GM18867 (cell line): ENCODE results near the gene CLSTN3.
"Not testable (repeated sequence)": the region's sequence is repeated elsewhere in the genome, so short reads cannot be mapped to it uniquely, and the experiment has no call there.

Experiments used
- ATAC-seq: cut with Tn5 transposase; IDR thresholded peaks from one replicate; pipeline ENCODE4 v1.9.1; 2021; ENCODE audit warnings: mild to moderate bottlenecking, moderate library complexity; ENCODE audit not compliant: unreplicated experiment

The CLSTN3 gene

DNA sequence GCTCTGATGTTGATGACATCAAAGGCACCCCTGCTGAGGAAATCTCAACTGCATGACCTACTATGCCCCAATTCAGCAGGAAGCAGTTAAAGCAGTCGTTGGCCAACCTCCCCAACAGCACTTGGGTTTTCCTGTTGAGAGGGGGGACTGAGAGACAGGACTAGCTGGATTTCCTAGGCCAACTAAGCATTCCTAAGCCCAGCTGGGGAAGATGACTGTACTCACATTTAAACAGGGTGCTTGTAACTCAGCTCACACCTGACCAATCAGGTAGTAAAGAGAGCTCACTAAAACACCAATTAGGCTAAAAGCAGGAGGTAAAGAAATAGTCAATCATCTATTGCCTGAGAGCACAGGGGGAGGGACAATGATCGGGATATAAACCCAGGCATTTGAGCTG, 55.9 kb downstream of the CLSTN3 start:
- not testable (repeated sequence) for ATAC-seq

DNA sequence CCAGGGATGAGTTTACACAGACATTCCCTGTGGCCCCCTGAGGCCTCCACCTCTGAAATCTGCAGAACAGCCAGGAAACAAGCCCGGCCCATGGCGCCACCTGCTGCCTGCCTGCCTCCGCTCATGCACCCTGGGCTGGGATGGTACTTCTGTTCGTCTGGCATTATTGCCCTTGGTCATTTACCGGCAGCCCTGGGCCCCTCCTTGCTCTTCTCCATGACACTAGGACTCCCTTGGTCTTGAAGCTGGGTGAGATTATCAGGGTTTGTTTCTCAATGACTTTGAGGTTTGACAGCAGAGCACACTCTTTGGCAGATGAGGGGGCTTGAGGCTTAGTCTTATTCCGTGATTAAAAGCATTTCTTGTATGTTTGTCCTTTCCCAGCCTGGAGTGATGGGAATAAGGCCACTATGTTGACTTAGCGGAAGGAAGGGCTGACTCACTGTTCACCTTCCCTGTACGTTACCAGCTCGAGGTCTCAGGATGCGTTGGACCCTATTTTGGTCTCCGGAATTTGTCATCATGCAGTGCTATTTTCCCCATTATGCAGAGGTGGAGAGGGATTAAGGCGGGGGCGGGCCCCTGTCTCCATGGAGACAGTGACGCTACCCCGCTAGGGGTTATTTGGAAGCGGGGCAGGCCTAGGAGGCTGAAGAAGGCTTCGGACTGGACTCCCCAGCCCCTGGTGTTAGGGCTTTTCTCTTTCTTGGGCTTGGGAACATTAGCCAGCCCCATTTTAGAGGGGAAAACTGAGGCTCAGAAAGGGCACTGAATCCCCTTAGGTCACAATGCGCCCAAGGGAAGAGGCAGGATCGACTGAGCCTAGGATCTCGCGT, 58.6 kb downstream of the CLSTN3 start:
- peak; percentile 39 for ATAC-seq

DNA sequence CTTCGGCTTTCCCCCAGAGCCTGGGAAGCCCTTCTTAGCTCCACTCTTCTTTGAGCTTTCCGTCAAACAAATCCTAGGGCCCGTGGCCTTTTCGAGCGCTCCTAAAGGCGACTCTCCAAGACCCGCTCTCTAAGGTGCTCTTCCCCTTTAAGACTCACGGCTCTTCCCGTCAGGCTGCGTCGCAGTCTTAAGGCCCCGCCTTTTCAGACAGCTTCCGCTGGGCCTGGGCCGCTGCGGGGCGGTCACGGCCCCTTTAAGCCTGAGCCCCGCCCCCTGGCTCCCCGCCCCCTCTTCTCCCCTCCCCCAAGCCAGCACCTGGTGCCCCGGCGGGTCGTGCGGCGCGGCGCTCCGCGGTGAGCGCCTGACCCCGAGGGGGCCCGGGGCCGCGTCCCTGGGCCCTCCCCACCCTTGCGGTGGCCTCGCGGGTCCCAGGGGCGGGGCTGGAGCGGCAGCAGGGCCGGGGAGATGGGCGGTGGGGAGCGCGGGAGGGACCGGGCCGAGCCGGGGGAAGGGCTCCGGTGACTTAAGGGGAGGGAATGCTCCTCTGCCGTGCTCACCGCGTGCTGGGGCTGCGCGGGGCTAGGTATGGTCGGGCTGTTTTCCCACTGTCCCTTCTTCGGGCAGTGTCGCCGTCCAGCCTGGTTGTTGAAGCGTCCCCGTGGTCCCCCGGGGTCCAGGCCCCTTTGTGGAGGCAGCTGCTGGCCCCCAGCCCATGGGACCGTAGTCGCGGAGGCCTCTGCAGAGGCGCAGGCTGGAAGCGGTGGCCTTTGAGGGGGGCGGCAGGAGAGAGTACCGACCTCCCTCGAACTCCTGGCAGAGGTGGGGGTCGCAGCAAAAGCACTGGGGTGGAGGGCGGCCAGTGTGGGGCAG, 59.5 kb downstream of the CLSTN3 start, which contains the start of gene PEX5:
PEX5 (plus strand) TSS at position 289 of the 870 bp plus-strand sequence. CDS start 692 bp downstream, outside the sequence.
- ATAC-seq = peak; percentile 95

DNA sequence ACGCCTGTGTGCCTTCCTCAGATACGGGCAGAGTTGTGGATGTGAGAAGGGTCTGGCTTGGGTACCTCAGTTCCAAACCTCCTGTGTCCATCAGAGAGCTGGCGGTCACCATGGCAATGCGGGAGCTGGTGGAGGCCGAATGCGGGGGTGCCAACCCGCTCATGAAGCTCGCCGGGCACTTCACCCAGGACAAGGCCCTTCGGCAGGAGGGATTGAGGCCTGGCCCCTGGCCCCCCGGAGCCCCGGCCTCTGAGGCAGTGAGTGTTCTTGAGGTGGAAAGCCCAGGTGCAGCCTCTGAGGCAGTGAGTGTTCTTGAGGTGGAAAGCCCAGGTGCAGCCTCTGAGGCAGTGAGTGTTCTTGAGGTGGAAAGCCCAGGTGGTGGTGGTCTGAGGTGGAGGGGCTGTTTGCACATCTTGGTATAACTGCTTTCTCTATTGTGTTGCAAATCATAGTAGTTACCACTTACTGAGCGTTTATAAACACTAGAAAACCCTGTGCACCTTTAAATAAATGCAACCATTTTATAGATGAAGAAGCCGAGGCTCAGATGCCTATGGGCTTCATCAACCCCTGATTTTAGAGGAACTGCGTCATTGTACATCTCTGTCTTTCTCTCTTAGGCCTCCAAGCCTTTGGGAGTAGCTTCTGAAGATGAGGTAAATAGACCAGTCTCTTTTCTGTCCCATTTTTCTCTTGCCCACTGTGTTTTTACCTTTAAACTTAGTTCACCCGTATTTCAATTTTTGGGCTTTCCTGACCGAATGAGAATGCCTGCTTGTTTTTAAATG, 60.3 kb downstream of the CLSTN3 start:
- ATAC-seq = no peak

DNA sequence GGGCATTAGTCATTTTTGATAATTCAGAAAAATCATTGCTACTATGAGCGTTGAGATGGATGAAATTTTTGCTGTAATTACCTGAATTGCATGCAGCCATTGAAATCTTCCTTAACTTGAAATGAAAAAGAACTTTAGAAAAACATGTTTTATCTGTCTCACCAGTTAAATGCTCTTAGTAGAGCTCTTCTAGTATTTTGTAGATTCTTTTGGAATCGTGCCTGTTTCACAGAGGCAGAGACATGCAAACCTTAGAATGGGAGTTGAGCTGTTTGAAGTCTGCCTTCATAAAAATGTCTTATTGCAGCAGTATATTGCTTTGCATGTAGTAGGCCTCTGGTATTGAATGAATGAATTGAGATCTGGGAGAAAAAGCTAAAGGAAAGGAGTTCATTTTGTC, 63.5 kb downstream of the CLSTN3 start:
- ATAC-seq = no peak

DNA sequence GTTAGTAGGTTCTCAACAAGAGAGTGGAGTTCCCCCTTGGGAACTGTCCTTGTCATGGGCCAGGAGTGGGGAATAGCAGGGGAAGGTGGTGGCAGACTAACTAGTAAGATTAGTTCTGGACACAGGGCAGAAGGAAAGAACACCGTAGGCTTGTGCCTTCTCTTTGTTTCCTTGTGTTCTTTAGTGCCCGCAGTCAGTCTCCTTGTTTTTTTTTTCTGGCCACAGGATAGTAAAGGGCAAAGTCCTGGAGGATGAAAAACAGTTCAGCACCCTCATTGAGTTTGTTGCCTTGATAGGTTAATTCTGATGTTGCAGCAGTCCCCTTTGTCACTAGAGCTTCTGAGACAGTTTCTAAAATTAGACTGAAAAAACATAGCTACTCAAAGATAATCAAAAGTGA, 67.7 kb downstream of the CLSTN3 start:
- ATAC-seq = no peak

DNA sequence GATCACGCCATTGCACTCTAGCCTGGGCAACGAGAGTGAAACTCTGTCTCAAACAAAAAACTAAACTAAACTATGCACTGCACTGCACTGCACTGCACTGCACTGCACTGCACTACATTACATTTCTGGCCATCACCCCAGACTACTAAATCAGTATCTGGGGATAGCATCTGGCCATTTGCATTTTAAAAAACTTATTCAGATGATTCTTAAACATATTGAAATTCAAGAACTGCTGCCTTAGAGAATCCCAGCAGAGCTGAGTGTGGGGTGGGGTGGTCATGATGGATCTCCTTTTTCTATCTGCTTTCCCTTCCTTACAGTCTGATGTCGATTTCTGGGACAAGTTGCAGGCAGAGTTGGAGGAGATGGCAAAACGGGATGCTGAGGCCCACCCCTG, 72.9 kb downstream of the CLSTN3 start:
- no peak for ATAC-seq

DNA sequence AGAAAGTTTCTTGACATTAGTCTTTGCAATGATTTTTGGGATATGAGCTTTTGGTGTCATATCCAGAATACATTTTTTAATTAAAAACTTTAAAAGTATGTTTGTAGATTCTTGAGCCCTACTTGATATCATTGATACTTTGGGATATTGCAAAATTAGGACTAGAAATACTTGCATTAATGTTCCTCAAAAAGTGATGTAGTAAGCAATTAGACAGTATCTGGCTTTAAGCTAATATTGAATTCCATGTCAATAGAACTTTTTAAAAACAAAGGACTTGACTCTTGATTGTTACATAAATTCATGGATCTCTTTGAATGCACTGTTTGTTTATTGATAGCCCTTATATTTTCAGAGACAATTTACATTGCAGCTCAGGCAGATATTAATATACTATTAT, 74.9 kb downstream of the CLSTN3 start:
- ATAC-seq = no peak

DNA sequence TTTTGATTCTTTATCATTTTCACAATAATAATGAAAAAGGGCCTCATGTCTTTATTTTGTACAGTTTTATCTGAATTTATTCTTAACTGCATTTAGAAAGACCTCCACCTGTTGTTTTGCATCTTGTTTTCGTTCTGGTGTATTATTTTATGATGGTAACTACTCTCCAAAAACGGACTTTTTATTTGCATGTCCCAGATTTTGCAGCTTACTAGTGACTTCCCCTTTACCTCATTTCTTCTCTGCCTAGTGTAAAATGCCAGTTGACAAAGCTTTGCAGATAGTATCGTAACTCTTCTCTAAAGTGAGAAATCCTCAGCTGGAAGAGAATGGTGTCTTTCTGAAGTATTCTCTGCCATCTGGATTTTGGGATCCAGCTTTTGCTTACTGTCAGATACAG, 76.5 kb downstream of the CLSTN3 start:
- no peak for ATAC-seq

DNA sequence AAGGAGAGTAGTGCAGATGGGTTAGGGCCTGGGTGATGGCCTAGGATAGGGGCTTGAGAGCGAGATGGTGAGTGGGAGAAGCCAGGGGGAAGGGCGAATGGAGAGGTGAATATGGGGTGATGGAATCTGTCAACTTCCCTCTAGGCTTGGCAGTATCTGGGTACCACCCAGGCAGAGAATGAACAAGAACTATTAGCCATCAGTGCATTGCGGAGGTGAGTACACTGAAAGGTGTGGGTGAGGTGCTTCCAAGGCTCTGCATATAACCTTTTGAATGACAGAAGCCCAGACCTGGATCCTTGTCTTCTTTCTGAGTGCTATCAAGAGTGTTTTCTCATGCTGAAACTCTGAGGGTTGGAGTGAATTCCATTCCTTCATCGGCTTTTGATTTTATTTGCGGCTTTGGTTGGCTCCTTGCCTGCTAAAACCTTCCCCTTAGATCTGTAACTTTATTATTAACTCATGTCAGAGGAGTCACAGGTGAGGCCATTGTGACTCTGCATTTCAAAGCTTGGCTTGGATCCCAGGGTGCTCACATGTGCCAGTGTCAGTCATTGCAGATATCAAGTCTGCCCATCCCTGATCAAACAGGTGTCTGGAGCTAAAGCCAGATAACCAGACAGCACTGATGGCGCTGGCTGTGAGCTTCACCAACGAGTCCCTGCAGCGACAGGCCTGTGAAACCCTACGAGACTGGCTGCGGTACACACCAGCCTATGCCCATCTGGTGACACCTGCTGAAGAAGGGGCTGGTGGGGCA, 77.9 kb downstream of the CLSTN3 start:
- ATAC-seq = no peak
